Dendritic cell treated with granulocyte-macrophage colony-stimulating factor and Interleukin-4, amounts not matched to agents 40 ng/mL and 50 ng/mL, for 4 days (primary cell): ENCODE measurements around the gene YIF1B.

Source experiments
- H3K27ac Mint-ChIP-seq: one replicate; pipeline ENCODE4 v1.8.0; 2022; ENCODE audit warnings: mild to moderate bottlenecking, mixed read lengths
- H3K27me3 Mint-ChIP-seq: one replicate; pipeline ENCODE4 v1.8.0; 2022; ENCODE audit warnings: mild to moderate bottlenecking, mixed read lengths
- H3K36me3 Mint-ChIP-seq: one replicate; pipeline ENCODE4 v1.8.0; 2022; ENCODE audit warnings: low read depth, mixed read lengths
- H3K4me1 Mint-ChIP-seq: one replicate; pipeline ENCODE4 v1.8.0; 2022; ENCODE audit warnings: low read depth, mixed read lengths
- H3K4me3 Mint-ChIP-seq: one replicate; pipeline ENCODE4 v1.8.0; 2022; ENCODE audit warnings: mild to moderate bottlenecking, moderate library complexity, mixed read lengths
- H3K9me3 Mint-ChIP-seq: one replicate; pipeline ENCODE4 v1.8.0; 2022; ENCODE audit warnings: mixed read lengths
- intact Hi-C: fragments of 100-400 bp; cut with micrococcal nuclease; formaldehyde crosslinking; loops from one replicate; pipeline ENCODE4 v1.15.0; 2022

The YIF1B gene

GRCh38 chr19:38284422-38284821 is 31.3 kb downstream of the YIF1B start:
- no peaks in the 10 kb centered on the region for H3K9me3 Mint-ChIP-seq
- peak overlapping the region; percentile 89 for H3K27ac Mint-ChIP-seq
- peak overlapping the region; percentile 51 for H3K4me3 Mint-ChIP-seq
- peaks cover 89% of the 10 kb centered on the region for H3K4me1 Mint-ChIP-seq
- H3K36me3 Mint-ChIP-seq: peaks cover 97% of the 10 kb centered on the region
- intact Hi-C loops: loop anchor here (2.0 kb wide), 1 partner anchor 36 kb away; no protein-coding TSS in a partner anchor
- no peaks in the 10 kb centered on the region for H3K27me3 Mint-ChIP-seq

DNA sequence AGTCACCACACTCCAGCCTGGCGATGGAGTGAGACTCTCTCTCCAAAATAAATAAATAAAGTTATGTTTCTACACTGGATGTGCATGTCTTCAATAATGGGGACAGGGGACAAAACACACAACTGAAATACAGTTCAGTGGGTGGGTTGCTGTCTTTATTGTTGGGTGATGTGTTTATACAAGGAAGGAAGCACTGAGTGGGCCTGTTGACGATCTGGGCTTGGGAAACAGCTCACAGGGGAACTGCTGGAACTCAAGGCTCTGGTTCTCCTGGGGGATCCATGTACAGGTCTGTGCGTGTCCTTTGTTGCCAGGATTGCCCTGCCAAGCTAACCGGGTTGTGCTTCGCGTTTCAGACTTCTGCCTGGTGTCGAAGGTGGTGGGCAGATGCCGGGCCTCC is 32.5 kb downstream of the YIF1B start:
- Mint-ChIP-seq H3K27me3 (no peaks in the 10 kb centered on the region), H3K36me3 (peaks cover 97% of the 10 kb centered on the region), H3K4me1 (peaks cover 92% of the 10 kb centered on the region), H3K9me3 (no peaks in the 10 kb centered on the region), H3K27ac (peak overlapping the region; percentile 89), H3K4me3 (peak overlapping the region; percentile 20)
- intact Hi-C loops: no loop called here

DNA sequence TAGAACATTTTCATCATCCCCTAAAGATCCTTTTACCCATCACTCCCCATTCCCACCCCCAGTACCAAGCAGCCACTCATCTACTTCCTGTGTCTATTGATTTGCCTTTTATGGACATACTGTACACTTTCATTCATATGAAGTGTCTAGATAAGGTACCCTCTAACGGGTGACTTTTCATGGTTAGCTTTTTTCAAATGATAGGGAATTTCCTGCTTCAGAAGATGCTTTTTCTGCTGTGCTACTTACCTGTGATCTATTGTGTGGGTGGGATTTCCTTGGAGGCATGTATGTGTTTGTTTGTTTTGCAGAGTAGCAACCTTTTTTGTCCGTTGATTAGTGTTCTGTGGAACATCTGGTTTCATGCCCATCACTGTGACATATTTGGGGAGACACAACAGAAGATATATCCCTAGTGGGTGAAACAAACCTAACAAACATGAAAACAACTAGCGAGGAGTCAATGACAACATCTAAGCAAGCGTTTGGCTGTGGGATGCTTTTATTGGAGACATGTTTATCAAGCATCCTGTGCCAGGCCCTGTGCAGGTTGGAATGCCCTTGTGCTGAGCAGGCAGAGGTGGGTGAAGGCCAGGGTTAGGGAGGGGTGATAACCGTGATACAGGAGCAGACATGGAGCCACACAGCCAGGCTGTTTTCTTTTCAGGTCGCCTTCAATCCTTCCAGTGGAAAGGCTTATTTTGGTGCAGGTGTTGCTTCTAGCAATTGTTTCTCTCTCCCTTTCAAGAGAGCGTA is 33.8 kb downstream of the YIF1B start:
- Mint-ChIP-seq H3K4me3 (no peak overlapping the region), H3K27ac (peak overlapping the region; percentile 89)

DNA sequence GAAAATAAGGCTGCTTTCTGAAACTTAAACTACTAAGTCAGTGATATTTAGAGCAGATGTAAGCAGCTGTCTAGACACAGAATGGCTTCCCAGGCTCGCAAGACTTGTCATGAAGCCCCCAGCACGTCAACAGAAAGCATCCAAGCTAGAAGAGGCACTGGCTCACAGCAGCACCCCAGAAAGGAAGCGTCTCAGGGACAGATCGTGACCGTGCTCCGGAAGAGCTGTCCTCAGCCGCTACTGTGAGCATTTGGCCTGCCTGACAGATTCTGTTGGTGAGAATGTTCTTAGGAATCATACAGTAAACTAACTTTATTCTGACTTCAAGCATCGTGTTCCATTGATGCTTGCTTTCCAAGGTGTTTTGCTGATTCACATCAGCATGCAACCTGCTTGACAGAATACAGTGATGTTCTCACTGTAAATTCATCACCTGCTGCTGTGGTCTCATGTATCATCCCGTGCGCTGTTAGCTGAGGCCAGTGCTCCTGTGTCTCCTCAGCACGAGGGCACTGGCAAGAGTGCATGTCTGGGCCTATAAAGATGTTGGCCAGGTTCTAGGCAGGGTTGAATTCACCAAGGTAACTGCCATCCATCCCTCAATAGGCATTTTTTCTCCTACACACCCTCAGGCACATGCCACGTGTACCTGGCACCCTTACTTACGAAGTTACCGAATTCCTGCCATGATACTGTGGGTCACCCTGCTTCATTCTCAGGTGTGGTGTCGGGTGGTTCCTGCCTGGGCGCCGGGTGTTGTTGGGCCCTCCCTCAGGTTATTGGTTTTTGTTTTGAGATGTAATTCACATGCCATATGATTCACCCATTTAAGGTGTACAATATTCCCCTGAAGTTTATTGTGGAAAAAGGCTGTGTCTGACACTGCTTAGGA is 35.5 kb downstream of the YIF1B start:
- no peaks in the 10 kb centered on the region for H3K27me3 Mint-ChIP-seq
- no peaks in the 10 kb centered on the region for H3K9me3 Mint-ChIP-seq
- peaks cover 94% of the 10 kb centered on the region for H3K36me3 Mint-ChIP-seq
- H3K4me3 Mint-ChIP-seq: no peak overlapping the region
- peaks cover 82% of the 10 kb centered on the region for H3K4me1 Mint-ChIP-seq
- no peak overlapping the region for H3K27ac Mint-ChIP-seq
- intact Hi-C loops: no loop called here

More for the DNA sequence above, 33.8 kb downstream of the YIF1B start:
- Mint-ChIP-seq H3K9me3 (no peaks in the 10 kb centered on the region), H3K27me3 (no peaks in the 10 kb centered on the region), H3K36me3 (peaks cover 95% of the 10 kb centered on the region), H3K4me1 (peaks cover 92% of the 10 kb centered on the region)
- intact Hi-C loops: no loop called here

DNA sequence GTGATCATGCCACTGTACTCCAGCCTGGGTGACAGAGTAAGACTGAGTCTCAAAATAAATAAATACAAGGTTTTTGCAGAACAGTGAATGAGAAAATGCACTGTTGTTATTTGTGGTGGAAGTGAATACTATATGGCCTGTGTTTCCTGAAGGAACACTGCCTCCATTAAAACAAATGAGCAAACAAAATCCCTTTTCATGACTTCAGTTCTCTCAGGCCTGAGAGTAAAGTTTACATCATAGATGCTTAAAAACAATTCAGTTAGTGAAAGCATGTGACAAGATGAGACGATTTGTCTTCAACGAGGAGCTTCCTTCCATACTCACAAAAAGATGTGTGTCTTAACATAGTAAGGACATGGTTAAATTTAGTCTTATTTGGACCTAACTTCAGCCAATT is 37.0 kb downstream of the YIF1B start:
- Mint-ChIP-seq H3K36me3 (peaks cover 92% of the 10 kb centered on the region), H3K4me1 (peaks cover 84% of the 10 kb centered on the region), H3K4me3 (no peak overlapping the region), H3K9me3 (no peaks in the 10 kb centered on the region), H3K27ac (no peak overlapping the region), H3K27me3 (no peaks in the 10 kb centered on the region)
- intact Hi-C loops: no loop called here

DNA sequence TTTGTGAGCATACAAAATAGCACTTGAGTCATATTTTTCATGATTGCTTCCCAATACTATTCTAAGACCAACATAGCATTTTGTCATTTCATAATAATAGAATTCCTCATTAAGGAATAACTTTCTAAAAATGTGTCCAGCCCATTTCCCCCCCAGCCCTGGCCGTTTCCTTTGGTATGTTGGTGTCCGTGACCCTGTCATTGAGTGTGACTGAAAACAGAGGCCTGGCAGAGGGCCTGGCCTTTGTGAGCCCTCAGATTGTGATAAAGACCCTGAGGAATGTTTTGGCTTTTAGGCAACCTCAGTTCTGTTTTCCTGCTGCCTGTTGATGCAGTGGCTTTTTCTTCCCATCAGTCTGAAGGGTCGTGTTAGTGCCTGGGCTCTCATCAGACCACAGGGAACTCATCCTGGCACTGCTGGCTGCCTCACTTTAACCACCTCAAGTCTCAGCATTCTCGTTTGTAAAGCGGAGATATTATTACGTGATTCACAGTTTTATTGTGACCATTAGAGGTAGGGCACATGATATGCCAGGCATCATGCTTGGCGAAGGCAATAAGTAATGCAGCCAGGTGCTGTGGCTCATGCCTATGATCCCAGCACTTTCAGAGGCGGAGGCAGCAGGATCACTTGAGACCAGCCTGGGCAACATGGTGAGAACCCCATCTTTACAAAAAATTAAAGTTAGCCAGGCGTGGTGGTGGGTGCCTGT is 37.6 kb downstream of the YIF1B start:
- Mint-ChIP-seq H3K4me1 (peaks cover 85% of the 10 kb centered on the region), H3K27ac (no peak overlapping the region), H3K4me3 (no peak overlapping the region), H3K27me3 (no peaks in the 10 kb centered on the region), H3K9me3 (no peaks in the 10 kb centered on the region), H3K36me3 (peaks cover 92% of the 10 kb centered on the region)
- intact Hi-C loops: no loop called here

DNA sequence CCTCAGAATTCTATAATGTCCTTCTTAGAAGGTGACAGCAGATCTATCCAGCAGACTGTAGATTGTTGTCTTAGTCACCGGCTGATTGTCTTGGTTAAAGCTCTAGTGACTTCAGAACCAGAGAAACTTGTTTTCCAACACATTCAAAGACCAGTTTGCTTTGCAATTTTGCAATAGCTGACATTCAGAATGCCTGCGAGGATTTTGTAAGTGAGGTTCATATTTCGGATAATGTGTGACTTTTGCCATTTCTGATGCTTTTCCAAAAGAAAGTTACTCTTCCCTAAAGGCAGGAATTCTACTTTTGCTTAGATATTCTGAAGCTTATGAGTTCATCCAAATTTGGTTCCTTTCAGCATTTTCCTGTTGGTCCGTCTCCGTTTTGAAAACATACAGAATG is 38.2 kb downstream of the YIF1B start:
- Mint-ChIP-seq H3K27ac (no peak overlapping the region), H3K4me1 (peaks cover 82% of the 10 kb centered on the region), H3K36me3 (peaks cover 91% of the 10 kb centered on the region), H3K9me3 (no peaks in the 10 kb centered on the region), H3K4me3 (no peak overlapping the region), H3K27me3 (no peaks in the 10 kb centered on the region)
- intact Hi-C loops: no loop called here

- Mint-ChIP-seq H3K9me3 (no peaks in the 10 kb centered on the region), H3K4me3 (no peak overlapping the region), H3K4me1 (peaks cover 82% of the 10 kb centered on the region), H3K36me3 (peaks cover 91% of the 10 kb centered on the region), H3K27ac (no peak overlapping the region), H3K27me3 (no peaks in the 10 kb centered on the region)
- intact Hi-C loops: no loop called here
Observed at GRCh38 chr19:38276942-38277517, 38.7 kb downstream of the YIF1B start.

GRCh38 chr19:38274739-38275138 is 41.0 kb downstream of the YIF1B start:
- H3K36me3 Mint-ChIP-seq: peaks cover 91% of the 10 kb centered on the region
- H3K9me3 Mint-ChIP-seq: no peaks in the 10 kb centered on the region
- intact Hi-C loops: no loop called here
- peak overlapping the region; percentile 18 for H3K27ac Mint-ChIP-seq
- H3K4me3 Mint-ChIP-seq: peak overlapping the region; percentile 10
- peaks cover 82% of the 10 kb centered on the region for H3K4me1 Mint-ChIP-seq
- no peaks in the 10 kb centered on the region for H3K27me3 Mint-ChIP-seq

DNA sequence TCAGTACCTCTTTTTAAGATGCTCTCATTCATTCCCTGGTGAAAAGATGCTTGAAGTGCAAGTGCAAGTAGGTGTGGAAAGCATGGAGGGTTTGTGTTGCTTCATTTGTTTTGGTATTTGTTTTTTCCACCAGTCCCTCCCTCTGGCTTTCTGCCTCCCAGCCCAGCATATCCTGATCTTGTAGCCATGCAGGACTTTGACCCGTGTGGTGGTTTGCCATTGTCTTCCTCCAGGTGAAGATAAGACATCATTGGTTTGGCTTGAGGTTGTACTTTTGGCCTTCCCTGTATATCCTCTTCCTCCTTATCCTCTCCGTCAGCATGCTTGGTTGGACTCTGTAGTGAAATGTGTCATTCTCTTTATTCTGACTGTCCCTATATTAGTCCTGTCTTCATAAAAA is 42.2 kb downstream of the YIF1B start:
- H3K36me3 Mint-ChIP-seq: peaks cover 91% of the 10 kb centered on the region
- no peak overlapping the region for H3K4me3 Mint-ChIP-seq
- H3K9me3 Mint-ChIP-seq: no peaks in the 10 kb centered on the region
- H3K27ac Mint-ChIP-seq: peak overlapping the region; percentile 5
- H3K27me3 Mint-ChIP-seq: no peaks in the 10 kb centered on the region
- intact Hi-C loops: no loop called here
- peaks cover 86% of the 10 kb centered on the region for H3K4me1 Mint-ChIP-seq

GRCh38 chr19:38270587-38271167 is 45.1 kb downstream of the YIF1B start:
- Mint-ChIP-seq H3K27ac (peak overlapping the region; percentile 6), H3K27me3 (no peaks in the 10 kb centered on the region), H3K36me3 (peaks cover 92% of the 10 kb centered on the region), H3K4me1 (peaks cover 92% of the 10 kb centered on the region), H3K9me3 (no peaks in the 10 kb centered on the region), H3K4me3 (no peak overlapping the region)
- intact Hi-C loops: no loop called here

GRCh38 chr19:38268539-38268938 is 47.2 kb downstream of the YIF1B start:
- Mint-ChIP-seq H3K4me3 (peak overlapping the region; percentile 99), H3K27me3 (no peaks in the 10 kb centered on the region), H3K9me3 (no peaks in the 10 kb centered on the region), H3K27ac (peak overlapping the region; percentile 98), H3K4me1 (peaks cover 81% of the 10 kb centered on the region), H3K36me3 (peaks cover 86% of the 10 kb centered on the region)
- intact Hi-C loops: no loop called here

DNA sequence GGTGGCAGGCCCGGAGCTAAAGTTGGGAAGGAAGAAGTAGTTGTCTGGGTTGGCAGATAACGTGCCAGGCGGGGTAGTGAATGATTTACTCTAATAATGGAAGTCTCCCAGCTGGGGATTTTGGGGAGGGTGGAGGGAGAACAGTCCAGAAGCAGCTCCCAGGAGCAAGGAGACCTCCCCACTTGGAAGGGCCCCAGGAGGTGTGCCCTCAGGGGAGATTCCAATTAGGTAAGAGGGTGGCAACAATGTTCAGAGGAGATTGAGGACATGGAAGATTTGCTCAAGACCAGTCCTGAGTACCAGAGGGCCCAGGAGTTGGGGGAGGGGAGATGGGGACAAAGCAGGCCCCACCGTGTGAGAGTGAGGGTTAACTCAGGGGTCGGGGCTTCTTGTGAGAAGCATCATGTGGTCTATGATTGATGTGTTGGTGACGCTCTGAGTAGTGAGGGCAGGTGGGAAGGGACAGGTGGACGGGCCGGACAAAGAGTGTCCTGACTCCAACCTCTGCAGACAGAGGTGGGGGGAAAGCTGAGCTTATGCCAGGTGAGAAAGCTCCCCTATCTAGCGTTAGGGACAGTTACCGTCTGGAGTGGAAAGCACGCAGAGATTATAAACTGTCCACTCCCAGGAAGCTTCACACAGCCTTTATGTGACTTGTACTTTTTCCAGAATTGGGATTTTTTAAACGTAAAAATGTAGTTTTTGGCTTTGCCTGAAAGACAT is 47.8 kb downstream of the YIF1B start:
- Mint-ChIP-seq H3K27ac (peak overlapping the region; percentile 98), H3K4me1 (peaks cover 82% of the 10 kb centered on the region), H3K36me3 (peaks cover 82% of the 10 kb centered on the region), H3K4me3 (peak overlapping the region; percentile 99), H3K9me3 (no peaks in the 10 kb centered on the region), H3K27me3 (no peaks in the 10 kb centered on the region)
- intact Hi-C loops: no loop called here
